ENCODE measurements around the gene RABGEF1. TPM values are rescaled to one million over a fixed set of nuclear protein-coding genes. Genes with fewer than 3 reads are reported as not detected.

Gene RABGEF1
- total and polyA plus RNA-seq, 4 donors = 5.2 to 14.0 (median 7.7) TPM

DNA sequence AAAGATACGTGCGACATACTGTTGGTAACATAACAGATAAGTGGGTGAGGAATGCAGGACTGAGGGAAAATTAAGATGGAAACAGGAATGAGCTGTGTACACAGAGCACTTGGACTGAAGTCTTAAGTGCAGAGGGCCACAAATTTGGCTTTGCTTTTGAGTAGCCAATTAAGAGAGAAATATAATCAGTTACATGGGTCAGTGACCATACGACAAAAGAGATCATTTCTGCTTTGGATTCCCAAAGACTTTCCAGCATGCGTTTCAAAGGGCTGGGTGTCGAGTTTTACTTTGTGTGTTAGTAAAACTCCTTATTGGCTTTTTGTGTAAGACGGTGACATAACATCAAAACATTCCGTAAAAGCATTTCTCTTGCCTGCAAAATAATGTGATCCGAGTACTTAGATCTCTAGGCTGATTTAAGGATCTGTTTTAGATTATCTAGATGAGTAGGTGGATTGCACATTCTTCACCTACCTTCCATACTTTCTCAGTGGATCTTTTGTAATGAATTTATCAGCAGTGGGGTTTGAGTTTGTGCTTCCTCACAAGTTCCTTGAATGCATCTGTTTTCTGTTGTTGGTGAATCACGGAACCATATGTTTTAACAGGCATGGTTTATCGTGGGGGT is 7.5 kb downstream of the RABGEF1 start:
- Histone ChIP-seq H3K9ac (ENCODE audit: low read depth in 1 of 2, low read length in 2 of 2) (peak overlapping the region in 1 of 2 donors; percentile 1), H3K36me3 (ENCODE audit: control insufficient read depth in 4 of 4, insufficient read depth in 3 of 4, low read depth in 1 of 4, low read length in 3 of 4) (no peaks in the 10 kb centered on the region), H3K4me3 (ENCODE audit: low read depth in 1 of 3, low read length in 3 of 3) (no peak overlapping the region), H3K9me3 (ENCODE audit: control insufficient read depth in 4 of 4, low read length in 3 of 4) (no peaks in the 10 kb centered on the region), H3K27me3 (ENCODE audit: control insufficient read depth in 4 of 4, insufficient read depth in 4 of 4, low read length in 3 of 4) (no peaks in the 10 kb centered on the region), H3K4me1 (ENCODE audit: control insufficient read depth in 4 of 4, insufficient read depth in 4 of 4, low read length in 3 of 4) (peaks cover 3 to 15% (median 10%) of the 10 kb centered on the region in 4 donors), H3K27ac (ENCODE audit: low read depth in 1 of 2, low read length in 2 of 2) (peak overlapping the region in 1 of 2 donors; percentile 10)
- TF ChIP-seq FOXA1 (IDR thresholded peaks at IDR 0.05) (no peak), HNF4A (conservative IDR thresholded peaks at IDR 0.05) (no peak), RXRA (IDR thresholded peaks at IDR 0.05) (peak; percentile 49 to 60), NR2F2 (IDR thresholded peaks at IDR 0.05) (peak; percentile 46)
- TF ChIP-seq, protein P1, sequence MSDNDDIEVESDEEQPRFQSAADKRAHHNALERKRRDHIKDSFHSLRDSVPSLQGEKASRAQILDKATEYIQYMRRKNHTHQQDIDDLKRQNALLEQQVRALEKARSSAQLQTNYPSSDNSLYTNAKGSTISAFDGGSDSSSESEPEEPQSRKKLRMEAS (IDR thresholded peaks at IDR 0.05) = no peak
- WGBS = 87% methylated on average over 10 of the region's 10 CpGs
- no peak for DNase-seq (ENCODE audit: low spot score)

DNA sequence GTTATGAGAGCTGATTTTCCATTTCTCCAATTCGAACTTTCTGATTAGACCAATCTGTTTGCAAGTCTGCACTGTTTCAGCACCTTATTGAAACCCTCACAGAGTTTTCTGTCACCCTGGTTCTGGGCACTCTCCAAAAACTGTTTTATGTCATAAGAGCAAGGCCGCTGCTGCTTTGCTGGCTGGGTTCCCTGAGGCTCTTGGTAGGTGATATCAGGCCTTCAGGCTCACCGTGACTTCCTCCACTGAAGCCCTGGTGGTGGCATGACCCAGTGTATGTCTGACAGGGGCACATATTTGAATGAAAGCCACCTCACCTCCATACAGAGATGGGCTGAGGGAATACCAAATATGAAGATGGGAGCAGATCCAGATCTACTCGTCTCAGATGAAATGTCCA is 8.3 kb downstream of the RABGEF1 start:
- Histone ChIP-seq H3K27ac (ENCODE audit: low read depth in 1 of 2, low read length in 2 of 2) (peak overlapping the region in 1 of 2 donors; percentile 10), H3K9me3 (ENCODE audit: control insufficient read depth in 4 of 4, low read length in 3 of 4) (no peaks in the 10 kb centered on the region), H3K9ac (ENCODE audit: low read depth in 1 of 2, low read length in 2 of 2) (peak overlapping the region; percentile 1 to 22), H3K4me1 (ENCODE audit: control insufficient read depth in 4 of 4, insufficient read depth in 4 of 4, low read length in 3 of 4) (peaks cover 3 to 15% (median 10%) of the 10 kb centered on the region in 4 donors), H3K27me3 (ENCODE audit: control insufficient read depth in 4 of 4, insufficient read depth in 4 of 4, low read length in 3 of 4) (no peaks in the 10 kb centered on the region), H3K4me3 (ENCODE audit: low read depth in 1 of 3, low read length in 3 of 3) (no peak overlapping the region), H3K36me3 (ENCODE audit: control insufficient read depth in 4 of 4, insufficient read depth in 3 of 4, low read depth in 1 of 4, low read length in 3 of 4) (no peaks in the 10 kb centered on the region)
- DNase-seq (ENCODE audit: low spot score) = no peak
- WGBS = 30% methylated on average over 4 of the region's 4 CpGs
- TF ChIP-seq RAD21 (IDR thresholded peaks at IDR 0.05) (peak in 1 of 2 donors; percentile 63), GABPA (IDR thresholded peaks at IDR 0.05 in 1 of 2, conservative IDR thresholded peaks at IDR 0.05 in 1 of 2) (no peak), HNF4A (conservative IDR thresholded peaks at IDR 0.05) (peak in 1 of 2 donors; percentile 6)

GRCh38 chr7:66751945-66752344 is 11.4 kb downstream of the RABGEF1 start:
- Histone ChIP-seq H3K9me3 (ENCODE audit: control insufficient read depth in 4 of 4, low read length in 3 of 4) (no peaks in the 10 kb centered on the region), H3K4me3 (ENCODE audit: low read depth in 1 of 3, low read length in 3 of 3) (no peak overlapping the region), H3K27me3 (ENCODE audit: control insufficient read depth in 4 of 4, insufficient read depth in 4 of 4, low read length in 3 of 4) (no peaks in the 10 kb centered on the region), H3K36me3 (ENCODE audit: control insufficient read depth in 4 of 4, insufficient read depth in 3 of 4, low read depth in 1 of 4, low read length in 3 of 4) (no peaks in the 10 kb centered on the region), H3K27ac (ENCODE audit: low read depth in 1 of 2, low read length in 2 of 2) (no peak overlapping the region), H3K9ac (ENCODE audit: low read depth in 1 of 2, low read length in 2 of 2) (no peak overlapping the region), H3K4me1 (ENCODE audit: control insufficient read depth in 4 of 4, insufficient read depth in 4 of 4, low read length in 3 of 4) (peaks cover 3 to 15% (median 11%) of the 10 kb centered on the region in 4 donors)
- TF ChIP-seq SP1 (IDR thresholded peaks at IDR 0.05) = no peak
- TF ChIP-seq NR2F2 (IDR thresholded peaks at IDR 0.05) = no peak
- TF ChIP-seq, protein P2, sequence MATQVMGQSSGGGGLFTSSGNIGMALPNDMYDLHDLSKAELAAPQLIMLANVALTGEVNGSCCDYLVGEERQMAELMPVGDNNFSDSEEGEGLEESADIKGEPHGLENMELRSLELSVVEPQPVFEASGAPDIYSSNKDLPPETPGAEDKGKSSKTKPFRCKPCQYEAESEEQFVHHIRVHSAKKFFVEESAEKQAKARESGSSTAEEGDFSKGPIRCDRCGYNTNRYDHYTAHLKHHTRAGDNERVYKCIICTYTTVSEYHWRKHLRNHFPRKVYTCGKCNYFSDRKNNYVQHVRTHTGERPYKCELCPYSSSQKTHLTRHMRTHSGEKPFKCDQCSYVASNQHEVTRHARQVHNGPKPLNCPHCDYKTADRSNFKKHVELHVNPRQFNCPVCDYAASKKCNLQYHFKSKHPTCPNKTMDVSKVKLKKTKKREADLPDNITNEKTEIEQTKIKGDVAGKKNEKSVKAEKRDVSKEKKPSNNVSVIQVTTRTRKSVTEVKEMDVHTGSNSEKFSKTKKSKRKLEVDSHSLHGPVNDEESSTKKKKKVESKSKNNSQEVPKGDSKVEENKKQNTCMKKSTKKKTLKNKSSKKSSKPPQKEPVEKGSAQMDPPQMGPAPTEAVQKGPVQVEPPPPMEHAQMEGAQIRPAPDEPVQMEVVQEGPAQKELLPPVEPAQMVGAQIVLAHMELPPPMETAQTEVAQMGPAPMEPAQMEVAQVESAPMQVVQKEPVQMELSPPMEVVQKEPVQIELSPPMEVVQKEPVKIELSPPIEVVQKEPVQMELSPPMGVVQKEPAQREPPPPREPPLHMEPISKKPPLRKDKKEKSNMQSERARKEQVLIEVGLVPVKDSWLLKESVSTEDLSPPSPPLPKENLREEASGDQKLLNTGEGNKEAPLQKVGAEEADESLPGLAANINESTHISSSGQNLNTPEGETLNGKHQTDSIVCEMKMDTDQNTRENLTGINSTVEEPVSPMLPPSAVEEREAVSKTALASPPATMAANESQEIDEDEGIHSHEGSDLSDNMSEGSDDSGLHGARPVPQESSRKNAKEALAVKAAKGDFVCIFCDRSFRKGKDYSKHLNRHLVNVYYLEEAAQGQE (IDR thresholded peaks at IDR 0.05) = no peak
- no peak for TF ChIP-seq JUND (IDR thresholded peaks at IDR 0.05)
- TF ChIP-seq, protein P1 (IDR thresholded peaks at IDR 0.05) = no peak
- no peak for DNase-seq (ENCODE audit: low spot score)
- 96% methylated on average over 8 of the region's 8 CpGs for WGBS
